GM12878 (cell line): Measurements from ENCODE around the gene COASY. TPM values are rescaled to one million over a fixed set of nuclear protein-coding genes. Genes with fewer than 3 reads are reported as not detected.

Experiments
- JUND ChIP-seq: IDR thresholded peaks from 2 replicates; pipeline ENCODE4 v1.6.1; 2012; ENCODE audit warnings: low read depth, mild to moderate bottlenecking, low read length, improper control_type of control experiment, moderate library complexity
- TCF3 ChIP-seq: IDR thresholded peaks from 2 replicates; pipeline ENCODE4 v1.6.1; 2012; ENCODE audit warnings: low read depth, mild to moderate bottlenecking, low read length, borderline replicate concordance; ENCODE audit not compliant: insufficient read depth
- polyA plus RNA-seq, 11 experiments: library from polyadenylated mRNA; depleted of rRNA in 4 of 11; unstranded in 6 of 11; stranded (reverse) in 5 of 11; fragments of >200 nt; fragmentation: Nextera tagmentation in 4 of 11; fragmentation: Illumina TruSeq in 1 of 11; extraction: Ambion mirVana in 4 of 11; extraction: Trizol in 1 of 11; gene quantifications; 1 replicate in 1 of 11; 2 replicates in 10 of 11; pipeline versions ENCODE4 v1.2.1 to v1.2.3, GENCODE V29; 2011 to 2016; ENCODE audit warnings: inconsistent platforms in 2 of 11, missing spikeins in 2 of 11, low read depth in 1 of 11
- total RNA-seq, 4 experiments: library from RNA; depleted of rRNA in 3 of 4; stranded (reverse); fragments of >200 nt in 3 of 4; fragmentation: Illumina TruSeq in 1 of 4; extraction: Trizol in 1 of 4; gene quantifications; 2 replicates each; pipeline versions ENCODE4 v1.2.1 to v1.2.3, GENCODE V29; 2013 to 2021
- TF ChIP-seq, protein P1 (sequence below): fragments of 450-650 bp; IDR thresholded peaks from 2 replicates; pipeline ENCODE4 v1.6.1; 2017; ENCODE audit warnings: borderline replicate concordance
- TF ChIP-seq, protein P2 (sequence below): fragments of 450-650 bp; IDR thresholded peaks from 2 replicates; pipeline ENCODE4 v1.6.1; 2016; ENCODE audit warnings: mild to moderate bottlenecking, moderate library complexity, borderline replicate concordance

COASY gene
- total and polyA plus RNA-seq, 10 of the 15 experiments (the other 5 are each of a cell fraction or from before 2014, with no cell fraction given) = 18.6 to 93.9 (median 43.2) TPM

DNA sequence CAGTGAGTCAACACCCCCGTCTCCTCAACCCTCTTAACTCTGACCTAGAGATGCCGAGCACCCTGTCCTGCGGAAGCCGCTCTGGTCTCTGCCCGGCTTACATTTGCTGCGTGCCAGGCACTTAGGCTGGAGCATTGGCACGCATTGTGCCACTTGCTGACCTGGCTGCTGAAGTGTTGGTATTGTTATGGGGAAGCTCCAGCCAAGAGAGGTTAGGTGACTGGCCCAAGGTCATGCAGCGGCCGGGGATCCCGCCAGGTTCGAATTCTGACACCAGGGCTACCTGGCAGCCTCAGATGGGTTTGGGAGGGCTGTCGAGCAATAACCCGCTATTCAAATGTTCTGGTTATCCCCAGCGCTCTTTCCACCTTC lies 14.3 kb upstream of the COASY start (continued):
- TF ChIP-seq, protein P1, sequence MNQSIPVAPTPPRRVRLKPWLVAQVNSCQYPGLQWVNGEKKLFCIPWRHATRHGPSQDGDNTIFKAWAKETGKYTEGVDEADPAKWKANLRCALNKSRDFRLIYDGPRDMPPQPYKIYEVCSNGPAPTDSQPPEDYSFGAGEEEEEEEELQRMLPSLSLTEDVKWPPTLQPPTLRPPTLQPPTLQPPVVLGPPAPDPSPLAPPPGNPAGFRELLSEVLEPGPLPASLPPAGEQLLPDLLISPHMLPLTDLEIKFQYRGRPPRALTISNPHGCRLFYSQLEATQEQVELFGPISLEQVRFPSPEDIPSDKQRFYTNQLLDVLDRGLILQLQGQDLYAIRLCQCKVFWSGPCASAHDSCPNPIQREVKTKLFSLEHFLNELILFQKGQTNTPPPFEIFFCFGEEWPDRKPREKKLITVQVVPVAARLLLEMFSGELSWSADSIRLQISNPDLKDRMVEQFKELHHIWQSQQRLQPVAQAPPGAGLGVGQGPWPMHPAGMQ = no peak
- TF ChIP-seq JUND (no peak), TCF3 (no peak)
- TF ChIP-seq, protein P2, sequence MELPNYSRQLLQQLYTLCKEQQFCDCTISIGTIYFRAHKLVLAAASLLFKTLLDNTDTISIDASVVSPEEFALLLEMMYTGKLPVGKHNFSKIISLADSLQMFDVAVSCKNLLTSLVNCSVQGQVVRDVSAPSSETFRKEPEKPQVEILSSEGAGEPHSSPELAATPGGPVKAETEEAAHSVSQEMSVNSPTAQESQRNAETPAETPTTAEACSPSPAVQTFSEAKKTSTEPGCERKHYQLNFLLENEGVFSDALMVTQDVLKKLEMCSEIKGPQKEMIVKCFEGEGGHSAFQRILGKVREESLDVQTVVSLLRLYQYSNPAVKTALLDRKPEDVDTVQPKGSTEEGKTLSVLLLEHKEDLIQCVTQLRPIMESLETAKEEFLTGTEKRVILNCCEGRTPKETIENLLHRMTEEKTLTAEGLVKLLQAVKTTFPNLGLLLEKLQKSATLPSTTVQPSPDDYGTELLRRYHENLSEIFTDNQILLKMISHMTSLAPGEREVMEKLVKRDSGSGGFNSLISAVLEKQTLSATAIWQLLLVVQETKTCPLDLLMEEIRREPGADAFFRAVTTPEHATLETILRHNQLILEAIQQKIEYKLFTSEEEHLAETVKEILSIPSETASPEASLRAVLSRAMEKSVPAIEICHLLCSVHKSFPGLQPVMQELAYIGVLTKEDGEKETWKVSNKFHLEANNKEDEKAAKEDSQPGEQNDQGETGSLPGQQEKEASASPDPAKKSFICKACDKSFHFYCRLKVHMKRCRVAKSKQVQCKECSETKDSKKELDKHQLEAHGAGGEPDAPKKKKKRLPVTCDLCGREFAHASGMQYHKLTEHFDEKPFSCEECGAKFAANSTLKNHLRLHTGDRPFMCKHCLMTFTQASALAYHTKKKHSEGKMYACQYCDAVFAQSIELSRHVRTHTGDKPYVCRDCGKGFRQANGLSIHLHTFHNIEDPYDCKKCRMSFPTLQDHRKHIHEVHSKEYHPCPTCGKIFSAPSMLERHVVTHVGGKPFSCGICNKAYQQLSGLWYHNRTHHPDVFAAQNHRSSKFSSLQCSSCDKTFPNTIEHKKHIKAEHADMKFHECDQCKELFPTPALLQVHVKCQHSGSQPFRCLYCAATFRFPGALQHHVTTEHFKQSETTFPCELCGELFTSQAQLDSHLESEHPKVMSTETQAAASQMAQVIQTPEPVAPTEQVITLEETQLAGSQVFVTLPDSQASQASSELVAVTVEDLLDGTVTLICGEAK = no peak
